NCI-H2081 treated with DMSO at 0.1 percent for 48 hours (cell line): ENCODE measurements around the gene EPDR1.

ENCODE experiments used
- DNase-seq: peaks from one replicate; lab custom pipeline; 2025; lab: John Stamatoyannopoulos, UW

EPDR1 gene

GRCh38 chr7:37981664-37982063 lies 61.2 kb downstream of the EPDR1 start:
- no peak for DNase-seq

- no peak for DNase-seq
These were observed 62.0 kb downstream of the EPDR1 start for GRCh38 chr7:37982423-37982822.

GRCh38 chr7:37984750-37985390 lies 64.4 kb downstream of the EPDR1 start:
- no peak for DNase-seq

- DNase-seq = no peak
These were observed 66.5 kb downstream of the EPDR1 start for GRCh38 chr7:37986908-37987330.

- DNase-seq = no peak
These were observed 67.3 kb downstream of the EPDR1 start for GRCh38 chr7:37987732-37988131.

- no peak for DNase-seq
These were observed 68.5 kb downstream of the EPDR1 start for GRCh38 chr7:37988721-37989650.

GRCh38 chr7:37990337-37990736 lies 69.9 kb downstream of the EPDR1 start:
- DNase-seq = no peak

- DNase-seq = no peak
These were observed 72.6 kb downstream of the EPDR1 start for GRCh38 chr7:37993060-37993501.

- no peak for DNase-seq
These were observed 79.2 kb downstream of the EPDR1 start for GRCh38 chr7:37999673-38000072.

- DNase-seq = no peak
These were observed 79.8 kb downstream of the EPDR1 start for GRCh38 chr7:38000272-38000671.
